ENCODE measurements around the gene SRCAP.
"Not testable (repeated sequence)": the region's sequence is repeated elsewhere in the genome, so short reads cannot be mapped to it uniquely, and the experiment has no call there.

SRCAP gene

GRCh38 chr16:30664616-30665109, 34.3 kb upstream of the SRCAP start:
- no peak for DNase-seq (ENCODE audit: low spot score)

GRCh38 chr16:30665155-30665829, 33.7 kb upstream of the SRCAP start:
- DNase-seq (ENCODE audit: low spot score): no peak

GRCh38 chr16:30665830-30666190, 33.2 kb upstream of the SRCAP start:
- DNase-seq (ENCODE audit: low spot score): no peak

GRCh38 chr16:30666681-30667080, 32.3 kb upstream of the SRCAP start:
- DNase-seq (ENCODE audit: low spot score): no peak

DNA sequence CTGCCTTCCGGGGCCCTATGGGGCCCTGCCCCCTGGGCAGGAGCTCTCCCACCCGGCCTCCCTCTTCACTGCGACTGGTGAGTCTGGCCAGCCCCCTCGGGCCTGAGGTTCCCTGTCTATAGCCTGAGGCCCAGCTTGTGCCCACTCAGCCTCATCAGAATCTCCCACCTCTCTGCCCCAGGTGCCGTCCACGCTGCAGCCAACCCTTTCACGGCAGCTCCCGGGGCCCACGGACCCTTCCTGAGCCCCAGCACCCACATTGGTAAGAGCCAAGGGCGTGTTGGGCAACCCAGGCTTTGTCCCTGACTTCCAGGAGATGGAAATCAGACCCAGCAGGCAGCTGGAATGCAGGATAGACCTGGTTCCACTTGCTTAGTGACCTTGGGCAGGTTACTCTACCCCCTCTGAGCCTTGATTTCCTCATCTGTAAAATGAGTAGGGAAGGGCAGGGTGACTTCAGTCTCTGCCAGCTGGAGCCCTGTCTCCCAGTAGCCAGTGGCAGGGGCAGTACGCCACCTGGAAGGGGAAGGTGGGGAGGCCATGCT, 31.5 kb upstream of the SRCAP start:
- no peak for DNase-seq (ENCODE audit: low spot score)

DNA sequence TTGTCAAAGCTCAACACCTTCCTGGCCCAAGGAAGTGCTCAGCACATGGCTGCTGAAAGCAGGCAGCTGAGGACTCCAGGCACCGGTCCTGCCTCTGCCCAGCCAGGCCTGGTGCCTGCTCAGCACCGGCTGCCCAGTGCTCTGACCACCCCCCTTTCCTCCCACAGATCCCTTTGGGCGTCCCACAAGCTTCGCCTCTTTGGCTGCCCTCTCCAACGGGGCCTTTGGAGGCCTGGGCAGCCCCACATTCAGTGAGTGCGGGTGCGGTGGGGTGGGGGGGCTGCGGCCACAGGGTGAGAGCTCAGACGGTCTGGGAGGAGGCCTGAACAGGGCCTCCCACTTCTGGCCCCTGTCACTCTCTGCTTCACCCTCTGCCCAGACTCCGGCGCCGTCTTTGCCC, 30.6 kb upstream of the SRCAP start:
- DNase-seq (ENCODE audit: low spot score): no peak

DNA sequence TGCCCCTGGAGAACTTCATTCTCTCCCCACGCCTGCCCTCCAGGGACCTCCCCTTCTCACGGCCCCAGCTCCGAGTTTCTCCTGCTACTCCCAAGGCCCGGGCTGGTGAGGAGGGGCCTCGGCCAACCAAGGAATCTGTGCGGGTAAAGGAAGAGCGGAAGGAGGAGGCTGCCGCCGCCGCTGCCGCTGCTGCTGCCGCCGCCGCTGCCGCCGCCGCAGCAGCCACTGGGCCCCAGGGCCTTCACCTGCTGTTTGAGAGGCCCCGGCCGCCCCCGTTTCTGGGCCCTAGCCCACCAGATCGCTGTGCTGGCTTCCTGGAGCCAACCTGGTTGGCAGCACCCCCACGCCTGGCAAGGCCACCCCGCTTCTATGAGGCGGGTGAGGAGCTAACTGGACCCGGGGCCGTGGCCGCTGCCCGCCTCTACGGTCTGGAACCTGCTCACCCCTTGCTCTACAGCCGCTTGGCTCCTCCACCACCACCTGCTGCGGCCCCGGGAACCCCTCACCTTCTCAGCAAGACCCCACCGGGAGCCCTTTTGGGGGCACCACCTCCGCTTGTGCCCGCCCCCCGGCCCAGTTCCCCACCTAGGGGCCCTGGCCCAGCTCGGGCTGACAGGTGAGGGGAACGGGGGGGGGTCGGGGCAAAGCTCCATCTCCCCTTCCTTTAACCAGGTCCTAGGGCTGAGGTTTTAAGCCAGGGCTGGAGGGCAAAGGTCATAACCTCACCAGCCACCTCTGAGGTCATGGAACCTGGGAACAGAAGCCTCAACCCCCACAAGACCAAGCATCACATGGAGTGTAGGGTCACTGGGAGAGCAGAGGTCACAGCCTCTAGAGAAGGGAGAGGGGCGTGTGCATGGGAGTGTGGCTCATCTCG, 29.7 kb upstream of the SRCAP start:
- DNase-seq (ENCODE audit: low spot score): no peak

GRCh38 chr16:30669903-30670824, 28.8 kb upstream of the SRCAP start:
- DNase-seq (ENCODE audit: low spot score): no peak

DNA sequence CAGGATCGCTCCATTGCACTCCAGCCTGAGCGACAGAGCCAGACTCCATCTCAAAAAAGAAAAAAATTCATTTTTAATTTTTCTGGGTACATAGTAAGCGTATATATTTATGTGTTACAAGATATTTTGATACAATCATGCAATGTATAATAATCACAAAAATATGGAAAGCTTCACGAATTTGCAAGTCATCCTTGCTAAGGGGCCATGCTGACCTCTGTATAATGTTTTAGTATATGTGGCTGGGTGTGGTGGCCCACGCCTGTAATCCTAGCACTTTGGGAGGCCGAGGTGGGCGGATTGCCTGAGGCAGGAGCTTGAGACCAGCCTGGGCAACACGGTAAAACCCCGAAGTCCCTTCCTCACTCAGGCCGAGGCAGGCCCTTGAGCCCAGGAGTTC, 23.8 kb upstream of the SRCAP start:
- DNase-seq (ENCODE audit: low spot score): no peak

GRCh38 chr16:30677931-30678585, 20.9 kb upstream of the SRCAP start:
- no peak for DNase-seq (ENCODE audit: low spot score)

DNA sequence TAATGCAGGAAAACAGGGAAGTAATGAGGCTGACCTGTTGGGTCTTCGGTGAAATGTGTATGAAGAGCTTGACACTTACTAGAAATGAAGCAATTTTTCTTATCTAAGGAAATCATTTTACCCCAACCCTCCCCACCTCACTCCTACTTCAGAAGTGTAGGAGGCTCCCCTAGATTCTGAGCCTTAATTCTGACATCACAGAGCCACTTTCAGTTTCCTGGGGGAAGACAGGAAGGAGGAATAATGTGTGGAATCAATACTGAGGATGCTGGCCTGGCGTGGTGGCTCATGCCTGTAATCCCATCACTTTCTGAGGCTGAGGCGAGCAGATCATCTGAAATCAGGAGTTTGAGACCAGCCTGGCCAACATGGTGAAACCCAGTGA, 20.4 kb upstream of the SRCAP start:
- no peak for DNase-seq (ENCODE audit: low spot score)

GRCh38 chr16:30680326-30680725, 18.6 kb upstream of the SRCAP start:
- no peak for DNase-seq (ENCODE audit: low spot score)

- no peak for DNase-seq (ENCODE audit: low spot score)
These were observed 10.3 kb upstream of the SRCAP start for GRCh38 chr16:30688701-30689100.

DNA sequence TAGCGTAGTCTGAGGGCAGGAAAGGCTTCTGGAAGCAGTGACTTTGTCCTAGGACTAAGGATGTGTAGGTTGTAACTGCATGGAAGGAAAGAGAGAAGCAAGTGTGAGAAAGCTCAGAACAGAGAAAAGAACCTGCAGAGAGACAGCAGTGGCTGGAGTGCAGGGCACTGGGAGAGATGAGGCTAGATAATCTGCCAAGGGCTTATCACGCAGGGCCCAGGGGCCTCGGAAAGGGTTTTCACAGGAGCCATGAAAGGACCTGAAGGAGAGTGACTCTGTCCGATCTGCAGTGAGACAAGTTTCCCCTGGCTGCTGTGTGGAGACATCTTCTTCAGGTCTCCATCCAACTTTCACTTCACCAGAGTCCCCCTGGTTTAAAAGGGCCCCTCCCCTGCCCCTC, 7.1 kb upstream of the SRCAP start:
- DNase-seq (ENCODE audit: low spot score): no peak

DNA sequence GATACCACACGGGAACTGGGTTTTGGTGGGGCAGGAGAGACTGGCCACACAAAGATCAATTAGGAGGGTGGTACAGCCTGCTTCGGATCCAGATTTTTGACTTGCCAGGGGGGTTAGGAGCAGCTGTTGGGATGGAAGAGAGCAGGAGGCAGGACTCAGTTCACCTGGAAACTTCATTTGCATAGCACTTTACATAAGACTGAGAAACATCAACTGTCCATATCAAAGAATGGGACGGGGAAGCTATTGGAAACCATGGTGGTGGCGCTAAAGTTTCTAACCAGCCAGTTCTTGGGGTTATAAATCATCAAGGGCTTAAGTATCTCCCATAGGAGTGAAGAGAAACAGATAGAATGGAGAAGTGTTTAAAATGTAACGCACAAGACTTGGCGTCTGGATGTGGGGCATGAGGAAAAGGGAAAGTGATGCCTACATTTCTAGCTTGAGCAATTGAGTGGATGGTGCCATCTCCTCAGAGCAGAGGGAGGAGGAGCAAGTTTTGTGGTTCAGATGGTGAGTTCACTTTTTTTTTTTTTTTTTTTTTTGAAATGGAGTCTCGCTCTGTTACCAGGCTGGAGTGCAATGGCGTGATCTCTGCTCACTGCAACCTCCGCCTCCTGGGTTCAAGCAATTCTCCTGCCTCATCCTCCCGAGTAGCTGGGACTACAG, 6.4 kb upstream of the SRCAP start:
- no peak for DNase-seq (ENCODE audit: low spot score)

DNA sequence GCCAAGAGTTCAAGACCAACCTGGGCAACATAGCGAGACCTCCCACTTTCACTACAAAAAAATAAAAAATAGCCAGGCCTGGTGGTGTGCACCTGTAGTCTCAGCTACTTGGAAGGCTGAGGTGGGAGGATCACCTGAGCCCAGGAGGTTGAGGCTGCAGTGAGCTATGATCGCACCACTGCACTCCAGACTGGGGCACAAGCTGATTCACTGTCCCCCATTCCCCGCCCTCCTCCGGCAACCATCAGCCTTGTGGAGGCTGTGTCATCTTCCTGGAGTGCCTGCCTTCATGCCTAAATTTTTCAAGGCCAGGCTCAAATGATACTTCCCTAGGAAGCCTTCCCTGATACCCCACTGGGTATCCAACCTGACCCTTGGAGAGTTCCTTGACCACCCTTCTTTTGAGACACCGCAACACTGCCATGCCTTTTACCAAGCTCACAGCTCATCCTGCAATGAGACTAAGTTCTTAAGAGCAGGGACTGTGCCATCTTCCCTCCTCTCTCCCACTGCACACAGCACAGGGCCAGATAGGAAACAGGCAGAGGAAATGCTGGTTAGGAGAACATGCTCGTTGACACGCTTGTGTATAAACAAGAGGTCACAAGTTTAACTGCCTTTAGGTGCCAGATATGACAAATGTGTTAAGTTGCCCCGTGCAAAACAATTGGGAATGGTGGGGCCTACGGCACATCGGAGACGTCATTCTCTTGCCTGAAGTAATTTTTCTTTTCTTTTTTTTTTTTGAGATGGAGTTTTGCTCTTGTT, 3.9 kb upstream of the SRCAP start:
- DNase-seq (ENCODE audit: low spot score): no peak

GRCh38 chr16:30696646-30697045, 2.3 kb upstream of the SRCAP start:
- DNase-seq (ENCODE audit: low spot score): not testable (repeated sequence)

DNA sequence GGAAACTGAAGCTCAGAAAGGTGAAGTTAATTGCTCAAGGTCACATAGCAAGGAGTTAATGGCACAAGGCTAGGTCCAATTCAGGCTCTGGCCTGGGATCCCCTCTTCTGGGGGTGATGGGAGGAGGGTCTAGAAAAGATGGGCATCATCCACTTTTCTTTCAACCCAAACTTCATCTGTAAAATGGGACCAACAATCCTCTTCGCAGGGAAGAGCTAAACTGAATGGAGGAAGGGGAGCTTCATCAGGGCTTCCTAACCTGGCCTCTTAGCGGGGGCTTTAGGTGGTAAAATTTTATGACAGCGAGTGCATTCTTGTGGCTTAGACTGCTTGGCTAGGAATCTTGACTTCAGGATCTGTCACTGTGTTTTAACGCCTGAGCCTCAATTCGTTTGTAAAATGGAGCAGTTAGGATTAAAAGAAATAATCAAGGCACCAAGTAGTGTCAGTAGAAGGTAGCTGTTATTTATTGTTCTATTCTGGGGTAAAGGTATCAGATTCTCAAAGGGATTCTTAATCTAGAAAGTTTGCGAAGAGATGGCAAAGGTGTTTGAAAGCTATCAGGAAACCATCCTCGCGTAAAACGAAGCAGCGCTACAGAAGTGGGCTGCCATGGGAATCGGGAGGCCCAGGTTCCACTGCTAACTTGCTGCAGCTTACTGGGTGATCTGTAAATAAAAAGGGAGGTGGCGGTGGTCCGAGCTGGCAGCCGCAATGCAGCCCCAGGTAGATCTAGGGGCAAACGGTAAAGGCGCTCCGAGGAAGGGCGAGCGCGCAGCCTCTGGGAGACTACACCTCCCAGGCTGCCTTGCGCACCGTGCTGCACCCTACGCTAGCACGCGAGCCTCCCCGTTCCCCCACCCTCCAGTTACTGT, 1.5 kb upstream of the SRCAP start:
- DNase-seq (ENCODE audit: low spot score): no peak

- peak; percentile 99 for DNase-seq (ENCODE audit: low spot score)
These were observed 694 bp upstream of the SRCAP start for GRCh38 chr16:30698139-30698815.

Measured in CD4-positive, alpha-beta T cell treated with Interleukin-15 for 4 hours (primary cell).